OCI-LY3 (cell line): ENCODE measurements around the gene GYPE.
"Not testable (repeated sequence)": the region's sequence is repeated elsewhere in the genome, so short reads cannot be mapped to it uniquely, and the experiment has no call there.

Experiments
- CTCF ChIP-seq: fragments of 200-600, 300-600 bp; sonication (generic); IDR thresholded peaks from 2 replicates; pipeline ENCODE4 v1.5.1; 2014; ENCODE audit warnings: antibody characterized with exemption, low read length, low read depth
- EZH2phosphoT487 ChIP-seq: fragments of 200-600 bp; shearing (Covaris generic); IDR thresholded peaks from 2 replicates; pipeline ENCODE4 v1.6.1; 2018; ENCODE audit warnings: antibody characterized with exemption, mixed run types, low read depth

GRCh38 chr4:143888189-143888588 lies 17.2 kb downstream of the GYPE start:
- TF ChIP-seq CTCF, EZH2phosphoT487: not testable (repeated sequence)
